Keratinocyte (primary cell): ENCODE measurements around the gene TANGO2.

Experiments
- CTCF ChIP-seq, 3 experiments: IDR thresholded peaks in 1 of 3; conservative IDR thresholded peaks in 1 of 3; optimal IDR thresholded peaks in 1 of 3; 2 replicates in 2 of 3; 3 replicates in 1 of 3; pipeline versions ENCODE3 to v1.5.1; 2011; ENCODE audit warnings: low read length in 3 of 3, mild to moderate bottlenecking in 3 of 3, moderate library complexity in 2 of 3, control low read depth in 1 of 3, inconsistent platforms in 1 of 3; ENCODE audit not compliant: insufficient read depth in 2 of 3; ENCODE audit errors: extremely low read depth in 1 of 3
- EZH2 ChIP-seq: IDR thresholded peaks from one replicate; pipeline ENCODE4 v1.6.1; 2012; ENCODE audit warnings: inconsistent platforms, mild to moderate bottlenecking, low read length, moderate library complexity

GRCh38 chr22:20021196-20022181 lies 579 bp downstream of the TANGO2 start:
- no peak for TF ChIP-seq CTCF (optimal IDR thresholded peaks at IDR 0.05 in 1 of 3, IDR thresholded peaks at IDR 0.05 in 1 of 3, conservative IDR thresholded peaks at IDR 0.05 in 1 of 3; ENCODE audit: extremely low read depth in 1 of 3, insufficient read depth in 2 of 3, low read length in 3 of 3)
- no peak for TF ChIP-seq EZH2
